GM11168 (cell line): ENCODE measurements around the gene DTNB.

Experiments used
- in situ Hi-C: fragments of 300-500 bp; cut with MboI; formaldehyde crosslinking; loops from one replicate; pipeline ENCODE4 v1.12.0; 2022; ENCODE audit warnings: low sequenced_read_pairs; ENCODE audit not compliant: unreplicated experiment

The DTNB gene

DNA sequence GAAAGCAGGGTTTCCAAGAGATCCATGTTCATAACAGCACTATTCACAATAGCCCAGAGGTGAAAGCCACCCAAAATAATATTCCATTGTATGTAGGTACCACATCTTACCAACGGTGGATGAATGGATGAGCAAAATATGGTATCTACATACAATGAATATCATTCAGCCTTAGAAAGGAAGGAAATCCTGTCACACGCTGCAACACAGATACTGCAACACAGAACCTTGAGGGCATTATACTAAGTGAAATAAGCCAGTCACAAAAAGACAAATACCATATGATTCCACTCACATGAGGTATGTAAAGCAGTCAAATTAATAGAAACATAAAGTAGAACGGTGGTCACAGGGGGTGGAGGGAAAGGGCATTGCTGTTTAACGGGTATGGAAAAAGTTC is 155.7 kb downstream of the DTNB start:
- in situ Hi-C loops, result no loop called here

DNA sequence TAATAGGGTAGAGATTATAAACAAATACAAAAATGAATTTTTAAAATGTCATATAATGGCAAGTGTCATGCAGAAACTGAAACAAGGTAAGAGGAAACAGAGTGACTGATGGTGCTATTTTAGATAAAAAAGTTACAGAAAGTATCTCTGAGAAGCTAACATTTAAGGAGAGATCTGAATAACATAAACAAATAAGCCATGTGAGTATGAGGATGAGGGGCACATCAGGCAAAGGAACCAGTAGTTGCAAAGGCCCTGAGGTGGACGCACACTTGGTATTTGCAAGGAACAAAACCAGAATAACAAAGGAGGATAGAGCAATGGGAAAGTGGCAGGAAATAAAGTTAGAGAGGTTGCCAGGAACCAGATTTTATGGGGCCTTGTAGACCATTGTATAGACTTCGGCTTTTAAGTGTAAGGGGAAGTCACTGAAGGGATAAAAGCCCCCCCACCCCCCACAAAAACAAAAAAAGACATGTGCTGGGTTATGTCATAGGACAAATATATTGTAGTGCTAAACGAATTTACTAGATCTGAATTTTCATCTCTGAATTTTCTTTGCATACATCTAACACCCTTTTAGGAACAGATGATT is 159.2 kb downstream of the DTNB start:
- in situ Hi-C loops, result no loop called here

DNA sequence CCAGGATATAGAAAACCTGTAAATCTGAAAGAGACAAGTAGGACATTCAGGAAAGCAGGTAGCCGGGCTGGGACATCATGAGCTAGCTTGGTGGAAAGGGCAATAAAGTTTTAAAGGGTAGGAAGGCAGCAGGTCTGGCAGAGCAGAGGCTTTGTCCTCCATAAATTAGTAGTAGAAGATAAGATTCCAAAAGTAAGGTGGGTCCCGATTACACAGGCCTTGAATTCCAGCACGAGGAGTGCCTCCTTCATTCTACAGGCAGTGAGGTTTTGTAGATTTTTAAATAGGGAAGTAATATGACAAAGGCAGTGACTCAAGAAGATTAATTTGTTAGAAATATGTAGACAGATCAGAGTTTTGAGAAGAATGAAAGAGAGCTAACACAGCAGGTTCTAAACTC is 160.7 kb downstream of the DTNB start:
- in situ Hi-C loops, result no loop called here

DNA sequence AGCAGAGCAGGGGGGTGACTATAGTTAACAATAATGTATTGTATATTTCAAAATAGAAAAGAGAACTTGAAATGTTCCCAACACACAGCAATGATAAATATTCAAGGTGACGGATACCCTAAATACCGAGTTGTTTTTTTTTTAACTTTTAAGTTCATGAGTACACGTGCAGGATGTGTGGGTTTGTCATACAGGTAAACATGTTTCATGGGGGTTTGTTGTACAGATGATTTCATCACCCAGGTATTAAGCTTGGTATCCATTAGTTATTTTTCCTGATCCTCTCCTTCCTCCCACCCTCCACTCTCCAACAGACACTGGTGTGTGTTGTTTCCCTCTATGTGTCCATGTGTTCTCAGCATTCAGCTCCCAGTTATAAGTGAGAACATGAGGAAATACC is 167.2 kb downstream of the DTNB start:
- in situ Hi-C loops, result no loop called here

DNA sequence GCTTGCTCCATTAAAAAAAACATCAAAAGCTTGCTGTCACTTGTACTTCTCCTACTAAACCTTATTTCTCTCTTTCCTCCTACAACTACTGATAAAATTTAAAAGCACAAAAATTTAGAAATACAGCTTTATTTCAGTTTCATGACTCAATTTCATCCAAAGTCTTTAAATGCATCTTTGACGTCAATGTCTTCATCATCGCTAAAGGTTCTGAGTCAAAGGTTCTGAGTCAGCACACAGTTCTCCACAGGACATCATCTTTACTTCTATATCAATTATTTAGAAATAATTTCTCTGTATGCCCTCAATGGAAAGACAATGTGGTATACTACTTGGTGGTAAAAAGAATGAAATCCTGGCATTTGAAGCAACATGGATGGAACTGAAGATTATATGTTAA is 167.8 kb downstream of the DTNB start:
- in situ Hi-C loops, result no loop called here

- in situ Hi-C loops, result no loop called here
Observed at GRCh38 chr2:25505182-25505581, 168.2 kb downstream of the DTNB start.

DNA sequence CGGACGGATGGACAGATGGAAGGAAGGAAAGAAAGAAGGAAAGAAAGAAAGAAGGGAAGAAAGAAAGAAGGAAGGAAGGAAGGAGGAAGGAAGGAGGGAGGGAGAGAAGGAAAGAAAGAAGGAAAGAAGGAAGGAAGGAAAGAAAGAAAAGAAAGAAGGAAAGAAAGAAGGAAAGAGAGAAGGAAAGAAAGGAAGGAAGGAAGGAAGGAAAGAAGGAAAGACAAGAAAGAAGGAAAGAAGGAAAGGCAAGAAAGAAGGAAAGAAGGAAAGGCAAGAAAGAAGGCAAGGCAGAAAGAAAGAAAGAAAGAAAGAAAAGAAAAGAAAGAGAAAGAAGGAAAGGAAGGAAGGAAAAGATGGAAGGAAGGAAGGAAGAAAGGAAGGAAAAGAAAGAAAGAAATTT is 169.1 kb downstream of the DTNB start:
- in situ Hi-C loops, result no loop called here

- in situ Hi-C loops, result no loop called here
Observed at GRCh38 chr2:25499157-25499556, 174.2 kb downstream of the DTNB start.

DNA sequence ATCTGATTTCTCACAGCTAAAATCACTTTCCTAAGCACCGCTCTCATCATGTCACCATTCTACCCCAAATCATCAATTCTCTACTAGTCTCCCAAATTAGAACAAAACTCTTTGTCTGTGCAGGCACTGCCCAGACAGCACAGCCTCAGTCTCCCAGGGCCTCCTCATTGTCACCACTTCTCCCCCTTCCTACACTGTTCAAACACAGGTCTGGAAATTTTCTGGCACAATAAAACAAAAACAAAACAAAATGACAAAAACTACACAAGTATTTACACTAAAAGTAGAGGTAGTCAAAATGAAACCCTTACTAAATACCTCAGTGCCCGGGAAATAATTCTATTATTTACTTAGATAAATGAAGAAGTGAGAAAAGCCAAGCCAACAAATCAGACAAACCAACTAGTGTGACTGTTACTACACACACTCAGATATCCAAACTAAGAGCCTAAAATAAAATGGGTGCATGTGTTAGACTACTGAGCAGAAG is 175.4 kb downstream of the DTNB start:
- in situ Hi-C loops, result no loop called here

- in situ Hi-C loops, result no loop called here
Observed at GRCh38 chr2:25497229-25497917, 176.0 kb downstream of the DTNB start.

GRCh38 chr2:25494616-25495015 is 178.8 kb downstream of the DTNB start:
- in situ Hi-C loops, result no loop called here

- in situ Hi-C loops, result no loop called here
Observed at GRCh38 chr2:25493207-25493606, 180.2 kb downstream of the DTNB start.

GRCh38 chr2:25492726-25493125 is 180.7 kb downstream of the DTNB start:
- in situ Hi-C loops, result no loop called here

GRCh38 chr2:25491966-25492532 is 181.3 kb downstream of the DTNB start:
- in situ Hi-C loops, result no loop called here

- in situ Hi-C loops, result no loop called here
Observed at GRCh38 chr2:25491003-25491696, 182.2 kb downstream of the DTNB start.

- in situ Hi-C loops, result no loop called here
Observed at GRCh38 chr2:25490217-25490616, 183.2 kb downstream of the DTNB start.

GRCh38 chr2:25489631-25490030 is 183.7 kb downstream of the DTNB start:
- in situ Hi-C loops, result no loop called here

DNA sequence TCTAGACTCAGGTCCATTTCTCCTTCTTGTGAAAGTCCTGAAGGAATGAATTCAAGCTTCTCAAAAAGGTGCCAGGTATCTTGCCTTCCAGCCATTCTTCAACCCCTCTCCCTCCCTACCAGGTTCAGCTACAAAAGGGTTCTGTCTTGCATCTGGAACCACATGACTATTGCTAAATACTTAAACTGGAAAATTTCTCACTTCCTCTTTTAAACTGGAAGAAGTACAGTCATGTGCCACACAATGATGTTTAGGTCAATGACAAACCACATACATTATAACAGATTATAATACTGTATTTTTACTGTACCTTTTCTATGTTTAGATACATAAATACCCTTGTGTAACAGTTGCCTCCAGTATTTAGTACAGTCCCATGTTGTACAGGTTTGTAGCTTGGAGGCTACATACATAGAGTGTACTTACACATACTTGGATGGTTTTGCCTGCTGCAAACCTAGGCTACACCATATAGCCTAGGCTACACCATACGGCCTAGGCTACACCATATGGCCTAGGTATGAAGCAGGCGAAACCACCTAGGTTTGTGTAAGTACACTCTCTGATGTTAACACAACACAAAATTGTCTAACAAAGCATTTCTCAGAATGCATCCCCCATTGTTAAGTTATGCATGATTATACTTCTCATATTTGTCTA is 189.6 kb downstream of the DTNB start:
- in situ Hi-C loops, result no loop called here

- in situ Hi-C loops, result no loop called here
Observed at GRCh38 chr2:25482341-25482740, 191.0 kb downstream of the DTNB start.

- in situ Hi-C loops, result no loop called here
Observed at GRCh38 chr2:25481381-25482300, 191.7 kb downstream of the DTNB start.
